H1 (cell line): ENCODE results near the gene EPHB1. TPM values are rescaled to one million over a fixed set of nuclear protein-coding genes. Genes with fewer than 3 reads are reported as not detected.

Experiments
- BACH1 ChIP-seq: IDR thresholded peaks from 2 replicates; pipeline ENCODE4 v1.6.1; 2012; ENCODE audit warnings: low read length, improper control_type of control experiment
- BRCA1 ChIP-seq: IDR thresholded peaks from 2 replicates; pipeline ENCODE4 v1.6.1; 2012; ENCODE audit warnings: low read depth, low read length, improper control_type of control experiment
- GABPA ChIP-seq: IDR thresholded peaks from 2 replicates; pipeline ENCODE4 v1.6.1; 2011; ENCODE audit warnings: mild to moderate bottlenecking, low read length, moderate library complexity, borderline replicate concordance; ENCODE audit not compliant: insufficient read depth
- PHF8 ChIP-seq: fragments of 200-600 bp; sonication (generic); conservative IDR thresholded peaks from 2 replicates; pipeline ENCODE4 v1.7.1; 2012; ENCODE audit warnings: low read depth, mild to moderate bottlenecking, inconsistent platforms, low read length, moderate library complexity
- RAD21 ChIP-seq, 2 experiments: IDR thresholded peaks in 1 of 2; conservative IDR thresholded peaks in 1 of 2; 2 replicates each; pipeline ENCODE4 v1.6.1; 2011; ENCODE audit warnings: low read depth in 2 of 2, low read length in 2 of 2, improper control_type of control experiment in 1 of 2, inconsistent platforms in 1 of 2, mild to moderate bottlenecking in 1 of 2, moderate library complexity in 1 of 2
- SIRT6 ChIP-seq: IDR thresholded peaks from one replicate; pipeline ENCODE4 v1.7.1; 2012; ENCODE audit warnings: low read length, inconsistent platforms
- TAF7 ChIP-seq: optimal IDR thresholded peaks from 2 replicates; pipeline ENCODE3; 2011; ENCODE audit warnings: low read depth, mild to moderate bottlenecking, inconsistent platforms, low read length, moderate library complexity, borderline replicate concordance
- polyA plus RNA-seq, 7 experiments: library from polyadenylated mRNA; depleted of rRNA in 3 of 7; stranded (reverse) in 5 of 7; unstranded in 2 of 7; fragments of >200 nt in 5 of 7; fragments of 200-250 nt in 2 of 7; gene quantifications; 1 replicate in 5 of 7; 2 replicates in 1 of 7; 4 replicates in 1 of 7; pipeline versions ENCODE4 v1.2.1 to v1.2.3, GENCODE V29; 2011 to 2013; ENCODE audit warnings: missing spikeins in 2 of 7, mixed read lengths in 2 of 7
- total RNA-seq: library from RNA; stranded (reverse); fragmentation: NEBNext Ultra II Directional; extraction: Animal tissue kit (Norgen Biotek cat#: 25700); gene quantifications from 2 replicates; pipeline ENCODE4 v1.2.1, GENCODE V29; 2021
- TF ChIP-seq, protein P1 (sequence below): IDR thresholded peaks from 2 replicates; pipeline ENCODE4 v1.6.1; 2012; ENCODE audit warnings: inconsistent platforms

EPHB1 gene
- total and polyA plus RNA-seq, 2 of the 8 experiments (the other 6 are each of a cell fraction or from before 2014, with no cell fraction given) = 3.5 to 5.9 TPM

DNA sequence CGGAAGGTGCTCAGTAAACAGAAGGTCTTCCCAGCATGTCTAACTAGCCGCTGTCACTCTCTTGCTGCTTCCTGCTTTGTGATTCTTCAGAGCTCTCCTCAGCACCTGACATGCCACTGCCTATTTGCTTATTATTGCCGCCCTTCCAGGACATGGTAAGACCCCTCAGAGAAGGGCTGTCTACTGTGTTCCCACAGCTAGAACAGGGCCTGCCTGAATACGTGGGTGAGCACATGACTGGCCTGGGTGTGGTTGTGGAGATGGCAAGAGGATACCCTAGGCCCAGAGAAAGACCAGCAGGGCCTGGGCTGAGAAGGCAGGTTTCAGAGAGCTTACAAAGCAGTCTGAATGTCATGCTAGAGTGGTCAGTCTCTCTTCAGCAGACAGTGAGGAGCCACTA lies 2.4 kb upstream of the EPHB1 start (continued):
- TF ChIP-seq, protein P1, sequence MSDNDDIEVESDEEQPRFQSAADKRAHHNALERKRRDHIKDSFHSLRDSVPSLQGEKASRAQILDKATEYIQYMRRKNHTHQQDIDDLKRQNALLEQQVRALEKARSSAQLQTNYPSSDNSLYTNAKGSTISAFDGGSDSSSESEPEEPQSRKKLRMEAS = no peak
- TF ChIP-seq PHF8 = no peak
- TF ChIP-seq BACH1 = no peak
- TF ChIP-seq RAD21 (IDR thresholded peaks at IDR 0.05 in 1 of 2, conservative IDR thresholded peaks at IDR 0.05 in 1 of 2; ENCODE audit: low read depth in 2 of 2, low read length in 2 of 2) = no peak
- TF ChIP-seq SIRT6 = no peak
- no peak for TF ChIP-seq TAF7
- no peak for TF ChIP-seq GABPA
- no peak for TF ChIP-seq BRCA1
